Hematopoietic multipotent progenitor cell treated with erythropoietin and hydrocortisone succinate and interleukin-3 and kit ligand, for 4 days (in vitro differentiated cells): ENCODE measurements around the gene PSMD1.

Experiments used
- DNase-seq: peaks from one replicate; pipeline ENCODE4 v3.0.0-alpha.2; 2015

Gene PSMD1

GRCh38 chr2:231213931-231214642, 157.4 kb downstream of the PSMD1 start:
- no peak for DNase-seq

DNA sequence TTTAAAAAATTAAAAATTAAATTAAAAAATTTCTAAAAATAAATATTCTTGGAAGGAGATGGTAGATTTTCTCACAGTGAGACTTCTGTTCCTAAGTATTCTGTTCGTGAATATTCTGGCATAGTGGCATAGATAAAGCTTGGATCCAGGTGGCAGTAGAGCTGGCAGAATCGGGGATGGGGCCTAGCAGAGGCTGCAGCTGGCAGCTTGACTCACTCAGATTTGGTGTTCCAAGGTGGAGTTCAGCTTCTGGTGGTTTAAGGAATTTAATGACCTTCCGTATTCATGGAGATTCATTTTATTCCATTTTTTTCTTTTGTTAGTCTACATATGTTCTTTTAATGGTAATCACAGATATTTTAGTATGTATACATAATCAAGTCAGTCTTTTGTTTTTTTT, 161.7 kb downstream of the PSMD1 start:
- DNase-seq: no peak

DNA sequence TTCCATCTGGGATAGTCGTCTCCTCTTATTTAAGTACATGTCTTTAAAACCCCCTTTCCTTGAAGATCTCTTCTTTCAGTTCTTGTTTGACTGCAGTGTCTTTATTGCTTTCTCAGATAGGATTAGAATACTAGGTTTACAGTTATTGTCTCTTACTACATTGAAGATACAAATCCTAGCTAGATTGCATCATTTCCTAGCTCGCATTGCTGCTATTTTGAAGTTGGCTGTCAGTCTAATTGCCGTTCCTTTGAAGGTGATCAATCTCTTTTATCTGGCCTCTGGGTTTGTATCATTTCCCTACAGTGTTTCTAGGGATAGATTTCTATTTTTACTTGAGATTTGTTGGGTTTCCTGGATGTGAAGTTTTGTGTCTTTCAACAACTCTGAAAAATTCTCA, 162.6 kb downstream of the PSMD1 start:
- no peak for DNase-seq

GRCh38 chr2:231221761-231222160, 165.1 kb downstream of the PSMD1 start:
- DNase-seq: no peak
